Astrocyte (in vitro differentiated cells and primary cell): ENCODE results near the gene BRD8. TPM values are rescaled to one million over a fixed set of nuclear protein-coding genes. Genes with fewer than 3 reads are reported as not detected.

ENCODE experiments used
- DNase-seq: peaks from one replicate; pipeline ENCODE4 v3.0.0-alpha.2; 2010; ENCODE audit warnings: low read depth
- FAIRE-seq: peaks from 2 replicates; lab custom pipeline; 2011; peaks lifted over from hg19 to GRCh38; lab: Jason Lieb, UNC
- H2AFZ ChIP-seq: 2 replicates; pipeline ENCODE4 v1.6.0; 2012; ENCODE audit warnings: low read depth, low read length, inconsistent platforms
- H3K27ac ChIP-seq: 2 replicates; pipeline ENCODE4 v1.5.1; 2011; ENCODE audit warnings: low read depth, low read length, inconsistent platforms
- H3K27me3 ChIP-seq: 2 replicates; pipeline ENCODE4 v1.6.0; 2011; ENCODE audit warnings: low read length, inconsistent platforms; ENCODE audit not compliant: insufficient read depth
- H3K36me3 ChIP-seq: 2 replicates; pipeline ENCODE4 v1.5.1; 2011; ENCODE audit warnings: low read length, inconsistent platforms; ENCODE audit not compliant: insufficient read depth
- H3K4me1 ChIP-seq: 2 replicates; pipeline ENCODE4 v1.5.1; 2011; ENCODE audit warnings: low read length, inconsistent platforms; ENCODE audit not compliant: insufficient read depth
- H3K4me2 ChIP-seq: 2 replicates; pipeline ENCODE4 v1.6.0; 2012; ENCODE audit warnings: low read length, inconsistent platforms
- H3K4me3 ChIP-seq: 2 replicates; pipeline ENCODE4 v1.5.1; 2011; ENCODE audit warnings: low read depth, mild to moderate bottlenecking, low read length, inconsistent platforms; ENCODE audit not compliant: insufficient read depth
- H3K79me2 ChIP-seq: 2 replicates; pipeline ENCODE4 v1.6.0; 2012; ENCODE audit warnings: mild to moderate bottlenecking, low read length, inconsistent platforms; ENCODE audit not compliant: insufficient read depth
- H3K9ac ChIP-seq: 2 replicates; pipeline ENCODE4 v1.6.0; 2012; ENCODE audit warnings: mild to moderate bottlenecking, low read length, inconsistent platforms
- H3K9me3 ChIP-seq: 2 replicates; pipeline ENCODE4 v1.5.1; 2012; ENCODE audit warnings: low read depth, mild to moderate bottlenecking, low read length, inconsistent platforms; ENCODE audit not compliant: insufficient read depth
- H4K20me1 ChIP-seq: 2 replicates; pipeline ENCODE4 v1.6.0; 2012; ENCODE audit warnings: low read length, inconsistent platforms; ENCODE audit not compliant: insufficient read depth
- H3K27ac Mint-ChIP-seq: one replicate; pipeline ENCODE4 v1.8.0; 2021; ENCODE audit warnings: mild to moderate bottlenecking, mixed read lengths; ENCODE audit not compliant: unreplicated experiment
- H3K27me3 Mint-ChIP-seq: one replicate; pipeline ENCODE4 v1.8.0; 2021; ENCODE audit warnings: low read depth, mixed read lengths; ENCODE audit not compliant: unreplicated experiment
- H3K36me3 Mint-ChIP-seq: one replicate; pipeline ENCODE4 v1.8.0; 2021; ENCODE audit warnings: low read depth, mixed read lengths; ENCODE audit not compliant: unreplicated experiment
- H3K4me1 Mint-ChIP-seq: one replicate; pipeline ENCODE4 v1.8.0; 2021; ENCODE audit warnings: low read depth, mixed read lengths; ENCODE audit not compliant: unreplicated experiment
- H3K4me3 Mint-ChIP-seq: one replicate; pipeline ENCODE4 v1.8.0; 2021; ENCODE audit warnings: mild to moderate bottlenecking, moderate library complexity, mixed read lengths; ENCODE audit not compliant: unreplicated experiment
- H3K9me3 Mint-ChIP-seq: one replicate; pipeline ENCODE4 v1.8.0; 2021; ENCODE audit warnings: mild to moderate bottlenecking, mixed read lengths; ENCODE audit not compliant: unreplicated experiment
- EZH2 ChIP-seq: IDR thresholded peaks from 2 replicates; pipeline ENCODE4 v1.6.1; 2012; ENCODE audit warnings: mild to moderate bottlenecking, low read length, inconsistent platforms; ENCODE audit not compliant: insufficient read depth
- total RNA-seq: library from RNA; stranded (reverse); gene quantifications from 2 replicates; pipeline ENCODE4 v1.2.1, GENCODE V29; 2021
- TF ChIP-seq, protein P1 (sequence below): IDR thresholded peaks from 2 replicates; pipeline ENCODE4 v1.5.1; 2011; ENCODE audit warnings: low read depth, mild to moderate bottlenecking, inconsistent platforms, low read length, moderate library complexity; ENCODE audit not compliant: insufficient read depth

BRD8 gene
- total RNA-seq, 1 donor from 2014 or later, result 33.1 TPM

DNA sequence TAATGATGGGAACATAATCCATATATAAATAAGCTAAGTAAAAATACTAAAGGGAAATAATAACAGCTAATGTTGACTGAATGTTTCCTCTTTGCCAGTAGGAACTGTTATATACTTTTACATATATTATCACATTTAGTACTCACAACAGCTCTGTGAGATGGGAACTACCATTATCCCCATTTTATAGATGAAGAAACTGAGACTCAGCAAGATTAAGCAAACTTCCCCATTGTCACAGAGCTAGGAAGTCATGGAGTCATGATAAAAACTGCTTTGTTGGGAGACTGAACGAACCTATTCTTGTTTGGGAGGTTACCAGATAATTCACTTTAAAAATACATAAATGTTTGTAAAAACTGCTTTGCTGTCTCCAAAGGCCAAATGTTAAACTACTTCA, 71.2 kb downstream of the BRD8 start:
- no peak for FAIRE-seq
- Histone ChIP-seq H3K4me2 (no peak overlapping the region), H2AFZ (no peak overlapping the region), H3K4me1 (peaks cover 12% of the 10 kb centered on the region), H4K20me1 (no peaks in the 10 kb centered on the region), H3K36me3 (no peaks in the 10 kb centered on the region), H3K27me3 (peaks cover 10% of the 10 kb centered on the region), H3K79me2 (no peaks in the 10 kb centered on the region), H3K4me3 (no peak overlapping the region), H3K9ac (no peak overlapping the region), H3K27ac (no peak overlapping the region), H3K9me3 (no peaks in the 10 kb centered on the region)
- Mint-ChIP-seq H3K36me3 (no peaks in the 10 kb centered on the region), H3K27ac (no peak overlapping the region), H3K4me1 (peaks cover 18% of the 10 kb centered on the region), H3K4me3 (no peak overlapping the region), H3K27me3 (peaks cover 10% of the 10 kb centered on the region), H3K9me3 (no peaks in the 10 kb centered on the region)
- no peak for TF ChIP-seq EZH2
- TF ChIP-seq, protein P1, sequence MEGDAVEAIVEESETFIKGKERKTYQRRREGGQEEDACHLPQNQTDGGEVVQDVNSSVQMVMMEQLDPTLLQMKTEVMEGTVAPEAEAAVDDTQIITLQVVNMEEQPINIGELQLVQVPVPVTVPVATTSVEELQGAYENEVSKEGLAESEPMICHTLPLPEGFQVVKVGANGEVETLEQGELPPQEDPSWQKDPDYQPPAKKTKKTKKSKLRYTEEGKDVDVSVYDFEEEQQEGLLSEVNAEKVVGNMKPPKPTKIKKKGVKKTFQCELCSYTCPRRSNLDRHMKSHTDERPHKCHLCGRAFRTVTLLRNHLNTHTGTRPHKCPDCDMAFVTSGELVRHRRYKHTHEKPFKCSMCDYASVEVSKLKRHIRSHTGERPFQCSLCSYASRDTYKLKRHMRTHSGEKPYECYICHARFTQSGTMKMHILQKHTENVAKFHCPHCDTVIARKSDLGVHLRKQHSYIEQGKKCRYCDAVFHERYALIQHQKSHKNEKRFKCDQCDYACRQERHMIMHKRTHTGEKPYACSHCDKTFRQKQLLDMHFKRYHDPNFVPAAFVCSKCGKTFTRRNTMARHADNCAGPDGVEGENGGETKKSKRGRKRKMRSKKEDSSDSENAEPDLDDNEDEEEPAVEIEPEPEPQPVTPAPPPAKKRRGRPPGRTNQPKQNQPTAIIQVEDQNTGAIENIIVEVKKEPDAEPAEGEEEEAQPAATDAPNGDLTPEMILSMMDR, result no peak
- no peak for DNase-seq

DNA sequence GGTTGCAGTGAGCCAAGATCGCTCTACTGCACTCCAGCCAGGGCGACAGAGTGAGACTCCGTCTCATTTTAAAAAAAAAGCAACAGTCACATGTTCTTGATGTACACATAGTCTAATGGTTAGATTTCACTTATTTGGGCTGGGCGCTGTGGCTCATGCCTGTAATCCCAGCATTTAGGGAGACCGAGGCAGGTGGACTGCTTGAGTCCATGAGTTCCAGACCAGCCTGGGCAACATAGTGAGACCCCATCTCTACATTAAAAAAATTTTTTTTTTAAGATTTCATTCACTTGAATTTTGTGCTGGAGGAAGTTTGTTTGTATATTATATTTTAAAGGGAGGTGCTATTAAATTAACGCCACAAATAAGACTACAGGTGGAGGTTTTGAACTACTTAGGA, 72.7 kb downstream of the BRD8 start:
- peaks cover 18% of the 10 kb centered on the region for H3K27me3 Mint-ChIP-seq
- Histone ChIP-seq H2AFZ (no peak overlapping the region), H3K9ac (no peak overlapping the region), H3K79me2 (no peaks in the 10 kb centered on the region), H4K20me1 (no peaks in the 10 kb centered on the region), H3K4me2 (no peak overlapping the region), H3K27me3 (peaks cover 10% of the 10 kb centered on the region), H3K36me3 (no peaks in the 10 kb centered on the region), H3K4me3 (no peak overlapping the region), H3K27ac (no peak overlapping the region), H3K4me1 (peaks cover 4% of the 10 kb centered on the region), H3K9me3 (no peaks in the 10 kb centered on the region)
- no peak overlapping the region for H3K4me3 Mint-ChIP-seq
- H3K27ac Mint-ChIP-seq, result no peak overlapping the region
- FAIRE-seq, result no peak
- TF ChIP-seq, protein P1, result no peak
- no peak for TF ChIP-seq EZH2
- peaks cover 6% of the 10 kb centered on the region for H3K4me1 Mint-ChIP-seq
- H3K36me3 Mint-ChIP-seq, result no peaks in the 10 kb centered on the region
- no peaks in the 10 kb centered on the region for H3K9me3 Mint-ChIP-seq
- no peak for DNase-seq

DNA sequence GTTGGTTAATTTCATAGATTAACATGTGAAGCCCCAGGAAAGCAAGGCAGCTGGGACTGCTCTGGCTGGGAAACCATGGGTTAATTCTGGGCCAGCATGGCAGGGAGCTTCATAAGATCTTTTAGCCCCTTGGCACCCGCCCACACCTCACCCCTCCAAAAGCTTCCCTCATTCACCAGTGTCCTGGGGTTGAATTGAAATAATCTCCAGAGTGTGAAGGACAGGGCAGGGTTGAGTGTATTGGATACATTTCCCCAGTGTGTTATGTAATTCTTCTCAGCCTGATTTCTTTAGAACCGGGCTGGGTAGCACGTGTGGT, 75.2 kb downstream of the BRD8 start:
- no peak for DNase-seq
- Histone ChIP-seq H3K4me1 (no peaks in the 10 kb centered on the region), H3K36me3 (no peaks in the 10 kb centered on the region), H3K27me3 (peaks cover 10% of the 10 kb centered on the region), H3K4me2 (no peak overlapping the region), H3K4me3 (no peak overlapping the region), H3K27ac (no peak overlapping the region), H3K9me3 (no peaks in the 10 kb centered on the region), H4K20me1 (no peaks in the 10 kb centered on the region), H3K9ac (no peak overlapping the region), H2AFZ (no peak overlapping the region), H3K79me2 (no peaks in the 10 kb centered on the region)
- no peak for TF ChIP-seq EZH2
- TF ChIP-seq, protein P1, result no peak
- Mint-ChIP-seq H3K27ac (no peak overlapping the region), H3K4me3 (no peak overlapping the region), H3K36me3 (no peaks in the 10 kb centered on the region), H3K9me3 (no peaks in the 10 kb centered on the region), H3K4me1 (no peaks in the 10 kb centered on the region), H3K27me3 (peaks cover 19% of the 10 kb centered on the region)
- no peak for FAIRE-seq
